Measurements from ENCODE around the gene SLMAP. TPM values are rescaled to one million over a fixed set of nuclear protein-coding genes. Genes with fewer than 3 reads are reported as not detected.

The SLMAP gene
- total RNA-seq, 2 donors from 2014 or later, result 57.3 to 103 TPM

DNA sequence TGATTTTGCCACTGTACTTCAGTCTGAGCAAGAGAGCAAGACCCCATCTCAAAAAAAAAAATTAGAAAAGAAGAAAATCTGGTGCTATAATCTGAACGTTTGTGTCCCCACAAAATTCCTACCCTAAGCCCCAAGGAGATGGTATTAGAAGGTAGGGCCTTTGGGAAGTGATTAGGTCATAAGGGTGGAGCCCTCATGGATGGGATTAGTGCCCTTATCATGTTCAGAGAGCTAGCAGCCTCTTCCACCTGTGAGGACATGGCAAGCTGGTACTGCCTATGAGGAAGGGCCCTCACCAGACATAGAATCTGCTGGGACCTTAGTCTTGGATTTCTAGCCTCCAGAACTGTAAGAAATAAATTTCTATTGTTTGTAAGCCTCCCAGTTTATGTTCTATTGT is 201.7 kb downstream of the SLMAP start:
- Mint-ChIP-seq H3K27me3 (no peaks in the 10 kb centered on the region), H3K36me3 (no peaks in the 10 kb centered on the region), H3K9me3 (no peaks in the 10 kb centered on the region), H3K4me3 (no peak overlapping the region), H3K27ac (peak overlapping the region in 1 of 2 donors; percentile 88), H3K4me1 (ENCODE audit: low read depth in 2 of 2) (peaks cover 20 to 23% of the 10 kb centered on the region in 2 donors)
- ATAC-seq (no peak), DNase-seq (ENCODE audit: low spot score) (no peak)

DNA sequence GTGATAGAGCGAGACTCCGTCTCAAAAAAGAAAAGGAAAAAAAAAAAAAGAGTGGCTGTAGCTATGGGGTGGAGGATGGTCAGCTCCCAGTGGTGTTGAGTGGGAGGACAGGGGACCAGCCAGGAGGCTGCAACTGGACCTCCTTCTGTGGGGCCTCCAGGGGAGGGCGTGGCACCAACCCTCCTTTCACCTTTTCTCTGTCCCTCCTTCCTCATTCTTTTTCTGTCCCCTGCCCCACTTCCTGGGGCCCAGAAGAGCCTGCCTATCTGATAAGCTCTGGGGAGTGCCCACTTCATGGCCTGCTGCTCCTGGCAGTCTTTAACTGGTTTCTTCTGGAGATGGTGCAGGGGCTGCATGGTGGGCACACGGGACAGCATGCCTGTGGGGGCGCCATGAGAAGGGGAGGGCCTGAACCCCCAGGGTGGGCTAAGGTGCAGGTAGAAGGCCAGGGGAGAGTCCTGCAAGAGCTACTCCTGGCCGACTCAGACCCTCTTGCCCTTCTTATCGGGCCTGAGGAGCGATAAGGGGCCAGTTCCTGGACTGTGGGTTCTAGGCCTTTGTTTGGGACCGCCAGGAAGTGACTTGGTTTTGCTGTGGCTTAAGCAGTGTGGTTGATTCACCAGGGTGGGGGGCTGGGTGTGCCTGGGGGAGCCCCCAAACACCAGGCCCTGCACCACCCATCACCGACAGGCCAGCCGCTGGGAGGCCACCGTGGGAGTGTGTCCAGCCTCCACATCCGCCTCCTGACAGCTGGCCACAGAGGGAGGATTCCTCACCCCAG is 202.7 kb downstream of the SLMAP start:
- no peaks in the 10 kb centered on the region for H3K36me3 Mint-ChIP-seq
- peak overlapping the region; percentile 38 for H3K4me3 Mint-ChIP-seq
- DNase-seq (ENCODE audit: low spot score) (no peak), ATAC-seq (peak; percentile 75 to 80)
- no peaks in the 10 kb centered on the region for H3K27me3 Mint-ChIP-seq
- H3K4me1 Mint-ChIP-seq (ENCODE audit: low read depth in 2 of 2), result peaks cover 20 to 23% of the 10 kb centered on the region in 2 donors
- H3K9me3 Mint-ChIP-seq, result no peaks in the 10 kb centered on the region
- peak overlapping the region; percentile 44 to 86 for H3K27ac Mint-ChIP-seq

DNA sequence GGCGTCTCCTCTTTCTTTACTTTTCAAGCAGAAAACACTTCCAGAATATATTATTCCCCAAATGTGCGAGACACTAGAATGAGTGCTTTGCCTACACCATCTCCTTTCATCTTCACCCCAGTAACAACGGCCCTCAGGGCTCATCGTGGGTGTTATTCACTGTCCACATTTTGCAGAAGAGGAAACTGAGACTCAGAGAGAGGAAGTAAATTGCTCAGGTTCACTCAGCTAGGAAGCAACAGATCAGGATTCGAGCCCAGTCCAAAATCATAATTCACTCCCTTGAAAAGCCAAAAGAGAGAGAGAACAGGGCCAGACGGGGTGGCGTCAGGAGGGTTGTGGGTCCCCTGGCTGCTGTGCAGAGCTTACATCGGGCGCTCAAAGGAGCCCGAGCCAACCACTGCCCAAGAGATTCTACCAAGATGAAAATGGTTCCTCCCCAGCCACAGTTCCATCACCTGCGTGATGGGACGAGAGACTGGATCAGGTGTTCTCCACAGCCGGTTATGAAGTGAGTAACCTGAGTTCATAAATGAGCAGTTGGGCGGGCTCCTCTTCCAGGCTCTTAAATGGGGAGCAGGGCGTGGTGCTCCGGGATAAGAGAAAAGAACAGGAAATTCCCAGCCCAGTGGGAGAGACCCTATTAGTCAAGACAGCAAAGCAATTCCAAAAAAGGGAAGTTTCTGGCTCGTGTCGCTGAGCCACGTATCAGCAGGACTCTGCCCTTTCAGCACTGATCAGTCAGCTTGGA is 203.5 kb downstream of the SLMAP start:
- ATAC-seq (no peak), DNase-seq (ENCODE audit: low spot score) (no peak)
- Mint-ChIP-seq H3K9me3 (no peaks in the 10 kb centered on the region), H3K36me3 (no peaks in the 10 kb centered on the region), H3K4me3 (peak overlapping the region; percentile 38), H3K27ac (peak overlapping the region; percentile 44 to 86), H3K4me1 (ENCODE audit: low read depth in 2 of 2) (peaks cover 20 to 23% of the 10 kb centered on the region in 2 donors), H3K27me3 (no peaks in the 10 kb centered on the region)

DNA sequence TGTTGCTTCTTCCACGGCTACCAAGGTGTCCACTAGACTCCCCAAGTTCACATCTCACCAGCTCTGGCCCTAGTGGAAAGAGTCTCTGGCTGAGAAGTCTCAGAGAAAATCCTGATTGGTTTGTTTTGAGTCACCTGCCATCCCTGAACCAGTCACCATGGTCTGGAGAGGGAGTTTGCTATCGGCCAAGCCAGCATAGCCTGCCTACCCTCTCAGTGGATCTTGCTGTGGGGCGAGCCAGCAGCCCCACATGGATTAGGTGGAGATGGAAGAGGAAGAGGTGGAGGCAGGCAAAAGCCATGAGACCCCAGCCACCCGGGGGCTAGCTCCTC is 204.0 kb downstream of the SLMAP start:
- ATAC-seq (no peak), DNase-seq (ENCODE audit: low spot score) (no peak)
- Mint-ChIP-seq H3K27me3 (no peaks in the 10 kb centered on the region), H3K9me3 (no peaks in the 10 kb centered on the region), H3K4me3 (no peak overlapping the region), H3K27ac (peak overlapping the region; percentile 44 to 50), H3K4me1 (ENCODE audit: low read depth in 2 of 2) (peaks cover 20 to 23% of the 10 kb centered on the region in 2 donors), H3K36me3 (no peaks in the 10 kb centered on the region)

DNA sequence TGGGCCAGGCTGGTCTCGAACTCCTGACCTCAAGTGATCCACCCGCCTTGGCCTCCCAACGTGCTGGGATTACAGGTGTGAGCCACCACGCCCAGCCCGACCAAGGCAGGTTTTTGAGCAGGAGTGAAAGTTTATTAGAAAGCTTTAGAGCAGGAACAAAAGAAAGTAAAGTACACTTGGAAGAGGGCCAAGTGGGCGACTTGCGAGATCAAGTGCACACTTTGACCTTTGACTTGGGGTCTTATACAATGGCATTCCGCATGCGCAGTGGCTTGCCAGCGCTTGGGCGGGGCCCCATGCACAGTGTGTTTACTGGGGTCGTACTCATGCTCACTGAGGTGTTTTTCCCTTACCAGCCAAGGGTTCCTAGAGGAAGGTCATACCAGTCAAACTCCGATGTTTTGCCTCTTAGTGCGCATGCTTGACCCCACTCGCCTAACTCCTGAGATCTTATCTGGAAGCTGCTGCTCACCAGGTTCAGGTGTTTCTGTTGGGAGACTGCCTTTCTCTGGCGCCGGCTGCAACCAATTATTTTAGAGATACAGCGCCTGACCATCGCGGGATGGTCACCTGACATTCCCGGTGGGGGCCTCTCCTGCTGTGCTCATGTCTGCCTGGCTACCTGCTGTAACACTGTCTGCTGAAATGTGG is 205.2 kb downstream of the SLMAP start:
- no peak overlapping the region for H3K4me3 Mint-ChIP-seq
- peaks cover 16 to 21% of the 10 kb centered on the region in 2 donors for H3K4me1 Mint-ChIP-seq (ENCODE audit: low read depth in 2 of 2)

DNA sequence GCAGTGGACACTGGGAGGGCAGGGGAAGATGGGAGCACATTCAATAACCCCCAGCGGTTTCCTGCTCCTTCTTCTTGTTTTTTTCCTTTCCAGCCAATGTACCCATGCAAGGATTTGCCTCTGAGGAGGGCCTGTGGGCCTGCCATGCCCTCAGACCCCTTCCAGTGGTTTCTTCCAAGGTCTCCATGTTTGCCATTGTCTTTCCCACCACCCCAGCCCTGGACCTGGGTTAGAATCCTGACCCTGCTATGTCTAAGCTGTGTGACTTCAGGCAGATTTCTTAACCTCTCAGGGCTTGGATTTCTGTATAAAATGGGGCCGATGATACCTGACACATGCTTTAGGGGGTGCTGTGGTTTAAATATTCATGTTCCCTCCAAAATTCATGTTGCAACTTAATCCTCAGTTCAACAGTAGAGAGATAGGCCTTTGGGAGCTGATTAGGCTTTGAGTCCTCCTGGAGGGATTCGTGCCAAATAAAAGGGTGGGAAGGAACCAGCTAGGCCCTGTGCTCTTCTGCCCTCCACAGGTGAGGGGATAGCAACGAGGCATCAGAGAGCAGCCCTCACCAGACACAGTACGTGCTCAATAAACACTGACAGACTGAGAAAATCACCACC is 205.8 kb downstream of the SLMAP start:
- no peak overlapping the region for H3K4me3 Mint-ChIP-seq
- H3K9me3 Mint-ChIP-seq, result no peaks in the 10 kb centered on the region
- no peak for ATAC-seq
- no peak for DNase-seq (ENCODE audit: low spot score)
- H3K4me1 Mint-ChIP-seq (ENCODE audit: low read depth in 2 of 2), result peaks cover 14 to 16% of the 10 kb centered on the region in 2 donors
- H3K27me3 Mint-ChIP-seq, result no peaks in the 10 kb centered on the region
- H3K27ac Mint-ChIP-seq, result no peak overlapping the region
- no peaks in the 10 kb centered on the region for H3K36me3 Mint-ChIP-seq

More for the DNA sequence above, 205.2 kb downstream of the SLMAP start:
- Mint-ChIP-seq H3K9me3 (no peaks in the 10 kb centered on the region), H3K27ac (no peak overlapping the region), H3K27me3 (no peaks in the 10 kb centered on the region), H3K36me3 (no peaks in the 10 kb centered on the region)
- DNase-seq (ENCODE audit: low spot score) (no peak), ATAC-seq (no peak)

DNA sequence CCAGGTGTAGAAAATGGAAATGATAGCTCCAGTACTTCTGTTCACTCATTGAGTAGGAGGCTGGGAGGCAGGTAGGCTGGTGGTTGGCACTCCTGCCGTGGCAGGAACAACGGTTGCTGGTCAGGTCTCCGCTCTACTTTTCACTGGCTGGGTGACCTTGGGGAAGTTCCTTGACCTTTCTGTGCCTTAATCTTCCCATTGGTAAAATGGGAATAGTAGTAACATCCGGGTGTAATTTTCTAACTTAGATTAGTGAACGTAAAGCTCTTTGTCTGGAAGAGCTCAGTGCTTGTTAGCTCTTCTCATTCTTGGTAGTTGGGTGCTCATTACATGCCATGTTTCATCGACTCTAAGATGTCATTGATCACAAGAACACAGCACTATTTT is 206.3 kb downstream of the SLMAP start:
- ATAC-seq (no peak), DNase-seq (ENCODE audit: low spot score) (no peak)
- Mint-ChIP-seq H3K9me3 (no peaks in the 10 kb centered on the region), H3K27ac (no peak overlapping the region), H3K4me3 (no peak overlapping the region), H3K27me3 (no peaks in the 10 kb centered on the region), H3K4me1 (ENCODE audit: low read depth in 2 of 2) (peaks cover 14 to 16% of the 10 kb centered on the region in 2 donors), H3K36me3 (no peaks in the 10 kb centered on the region)

DNA sequence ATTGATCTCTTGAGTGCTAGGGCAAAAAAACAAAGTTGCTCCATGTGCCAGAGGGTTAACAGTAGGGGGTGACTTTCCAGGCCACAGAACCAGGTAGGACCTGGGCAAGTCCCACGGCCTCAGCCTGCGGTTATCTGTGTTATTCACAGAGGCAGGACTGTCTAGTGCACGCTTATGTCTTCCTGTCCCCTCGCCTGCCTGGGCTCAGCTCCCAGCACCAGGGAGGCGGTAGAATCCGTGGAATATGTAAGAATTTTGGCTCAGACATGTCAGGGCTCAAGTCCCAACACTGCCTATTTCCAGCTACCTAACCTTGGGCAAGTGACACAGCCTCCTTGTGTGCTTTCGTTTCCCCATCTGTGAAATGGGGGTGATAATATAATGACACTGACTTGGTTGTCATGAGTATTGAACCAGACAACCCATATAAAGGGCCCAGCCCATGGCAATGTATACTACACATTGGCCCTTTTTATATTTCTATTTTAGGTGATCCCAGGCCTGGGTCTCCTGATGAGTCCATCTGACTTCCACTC is 207.8 kb downstream of the SLMAP start:
- ATAC-seq, result no peak
- H3K27me3 Mint-ChIP-seq, result no peaks in the 10 kb centered on the region
- no peak for DNase-seq (ENCODE audit: low spot score)
- no peaks in the 10 kb centered on the region for H3K36me3 Mint-ChIP-seq
- H3K4me1 Mint-ChIP-seq (ENCODE audit: low read depth in 2 of 2), result peaks cover 8 to 9% of the 10 kb centered on the region in 2 donors
- H3K4me3 Mint-ChIP-seq, result no peak overlapping the region
- H3K27ac Mint-ChIP-seq, result no peak overlapping the region
- no peaks in the 10 kb centered on the region for H3K9me3 Mint-ChIP-seq

DNA sequence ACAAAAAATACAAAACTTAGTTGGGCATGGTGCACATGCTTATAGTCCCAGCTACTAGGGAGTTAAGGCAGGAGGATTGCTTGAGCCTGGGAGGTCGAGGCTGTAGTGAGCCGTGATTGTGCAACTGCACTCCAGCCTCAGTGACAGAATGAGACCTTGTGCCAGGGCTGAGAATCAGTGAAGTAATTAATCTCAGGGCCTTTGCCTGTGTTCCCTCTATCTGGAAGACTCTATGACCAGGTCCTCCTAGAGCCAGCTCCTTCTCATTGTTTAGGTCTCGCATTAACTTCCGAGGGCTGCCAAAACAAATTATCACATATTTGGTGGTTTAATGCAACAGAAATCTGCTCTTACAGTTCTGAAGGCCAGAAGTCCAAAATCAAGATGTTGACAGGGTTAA is 210.7 kb downstream of the SLMAP start:
- H3K27ac Mint-ChIP-seq, result no peak overlapping the region

DNA sequence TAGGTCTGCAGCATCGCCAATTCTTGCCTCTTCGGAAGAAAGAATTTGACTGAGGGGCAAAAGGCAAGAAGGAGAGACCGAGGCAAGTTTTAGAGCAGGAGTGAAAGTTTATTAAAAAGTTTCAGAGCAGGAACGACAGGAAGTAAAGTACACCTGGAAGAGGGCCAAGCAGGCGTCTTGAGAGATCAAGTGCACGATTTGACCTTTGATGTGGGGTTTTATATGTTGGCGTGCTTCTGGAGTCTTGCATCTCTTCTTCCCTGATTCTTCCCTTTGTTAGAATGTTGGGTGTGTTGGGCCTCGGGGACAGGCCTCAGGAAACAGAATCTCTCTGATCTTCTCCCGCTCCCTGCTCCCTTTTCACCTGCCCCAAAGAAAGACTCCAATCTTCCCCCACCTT is 211.5 kb downstream of the SLMAP start:
- Mint-ChIP-seq H3K4me3 (no peak overlapping the region), H3K27me3 (peaks cover 0 to 2% of the 10 kb centered on the region in 2 donors), H3K4me1 (ENCODE audit: low read depth in 2 of 2) (no peaks in the 10 kb centered on the region), H3K9me3 (no peaks in the 10 kb centered on the region), H3K27ac (no peak overlapping the region), H3K36me3 (no peaks in the 10 kb centered on the region)
- DNase-seq (ENCODE audit: low spot score) (no peak), ATAC-seq (no peak)

More for the DNA sequence above, 210.7 kb downstream of the SLMAP start:
- H3K9me3 Mint-ChIP-seq, result no peaks in the 10 kb centered on the region
- H3K36me3 Mint-ChIP-seq, result no peaks in the 10 kb centered on the region
- no peak for ATAC-seq
- H3K4me3 Mint-ChIP-seq, result no peak overlapping the region
- DNase-seq (ENCODE audit: low spot score), result no peak
- no peaks in the 10 kb centered on the region for H3K4me1 Mint-ChIP-seq (ENCODE audit: low read depth in 2 of 2)
- peaks cover 0 to 1% of the 10 kb centered on the region in 2 donors for H3K27me3 Mint-ChIP-seq

DNA sequence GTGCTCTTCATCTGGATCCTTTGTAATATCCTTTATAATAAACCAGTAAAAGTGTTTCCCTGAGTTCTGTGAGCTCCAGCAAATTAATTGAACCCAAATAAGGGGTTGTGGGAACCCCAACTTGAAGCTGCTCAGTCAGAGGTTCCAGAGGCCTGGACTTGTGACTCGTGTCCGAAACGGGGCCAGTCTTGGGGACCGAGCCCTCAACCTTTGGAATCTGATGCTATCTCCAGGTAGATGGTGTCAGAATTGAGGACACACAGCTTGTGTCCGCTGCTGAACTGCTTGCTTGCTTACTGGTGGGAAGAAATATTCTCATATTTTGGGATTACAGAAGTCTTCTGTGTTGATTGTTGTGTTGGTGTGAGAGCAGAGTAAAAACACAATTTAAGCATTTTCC is 212.4 kb downstream of the SLMAP start:
- Mint-ChIP-seq H3K27ac (no peak overlapping the region), H3K9me3 (no peaks in the 10 kb centered on the region), H3K27me3 (peaks cover 0 to 2% of the 10 kb centered on the region in 2 donors), H3K36me3 (no peaks in the 10 kb centered on the region), H3K4me3 (no peak overlapping the region), H3K4me1 (ENCODE audit: low read depth in 2 of 2) (no peaks in the 10 kb centered on the region)
- no peak for DNase-seq (ENCODE audit: low spot score)
- ATAC-seq, result no peak

DNA sequence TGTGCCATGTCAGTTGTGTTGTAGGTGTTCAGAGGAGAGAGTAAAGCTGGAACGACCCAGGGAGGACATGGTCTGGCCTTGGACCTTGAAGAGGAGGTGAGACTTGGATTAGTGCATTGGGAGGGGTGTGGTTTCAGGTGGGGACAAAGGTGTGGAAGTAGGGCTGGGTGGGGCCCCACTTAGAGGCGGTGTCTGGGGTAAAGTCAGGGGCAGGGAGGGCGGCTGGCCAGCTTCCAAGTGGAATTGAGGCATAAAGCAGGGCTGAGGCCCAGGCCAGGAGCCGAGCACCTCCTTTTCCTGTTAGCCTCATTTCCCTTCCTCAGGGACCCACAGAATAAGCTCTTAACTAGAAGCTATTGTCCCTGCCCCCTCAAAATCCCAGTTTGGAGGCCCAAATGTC is 215.9 kb downstream of the SLMAP start:
- ATAC-seq (no peak), DNase-seq (ENCODE audit: low spot score) (no peak)
- H3K9me3 Mint-ChIP-seq, result no peaks in the 10 kb centered on the region
- H3K27ac Mint-ChIP-seq, result no peak overlapping the region
- H3K27me3 Mint-ChIP-seq, result peaks cover 0 to 2% of the 10 kb centered on the region in 2 donors
- no peaks in the 10 kb centered on the region for H3K36me3 Mint-ChIP-seq
- no peaks in the 10 kb centered on the region for H3K4me1 Mint-ChIP-seq (ENCODE audit: low read depth in 2 of 2)
- no peak overlapping the region for H3K4me3 Mint-ChIP-seq

DNA sequence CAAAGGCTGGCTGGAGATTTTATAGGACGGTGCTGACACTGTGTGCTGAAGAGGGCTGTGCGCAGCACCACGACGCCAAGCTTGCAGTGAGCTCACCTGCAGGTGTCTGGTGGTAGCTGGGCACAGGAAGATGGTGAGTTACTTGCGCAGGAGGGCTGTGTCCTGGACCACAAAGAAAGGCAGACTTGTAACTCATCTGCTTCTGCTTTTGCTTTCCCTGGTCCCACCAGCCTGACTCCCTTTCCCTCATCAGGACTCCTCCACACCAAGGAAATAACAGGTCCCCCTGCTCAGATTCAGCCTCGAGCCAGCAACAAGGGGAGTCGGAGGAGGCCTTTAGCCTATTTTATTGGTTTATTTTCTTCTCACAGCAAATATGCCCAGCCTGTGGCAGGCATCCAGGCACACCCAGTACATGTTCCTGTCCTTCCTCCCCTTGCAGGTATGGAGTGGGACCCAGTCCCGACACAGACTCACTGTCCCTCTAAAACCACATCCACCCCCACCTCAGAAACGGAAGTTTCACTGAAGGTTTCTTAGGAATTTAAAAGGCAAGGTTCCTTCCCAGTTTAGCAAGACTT is 216.5 kb downstream of the SLMAP start:
- H3K4me1 Mint-ChIP-seq (ENCODE audit: low read depth in 2 of 2), result no peaks in the 10 kb centered on the region
- no peak overlapping the region for H3K27ac Mint-ChIP-seq
- no peak for ATAC-seq
- no peaks in the 10 kb centered on the region for H3K36me3 Mint-ChIP-seq
- H3K9me3 Mint-ChIP-seq, result no peaks in the 10 kb centered on the region
- H3K27me3 Mint-ChIP-seq, result peaks cover 0 to 2% of the 10 kb centered on the region in 2 donors
- no peak for DNase-seq (ENCODE audit: low spot score)
- H3K4me3 Mint-ChIP-seq, result no peak overlapping the region

Data from natural killer cell treated with Interleukin-12 subunit alpha and Interleukin-12 subunit beta and Interleukin-15 and Interleukin-18, amount 100 ng/mL, for 72 hours (primary cell).